PC-3 (cell line): ENCODE measurements around the gene PCDHGA4. TPM values are rescaled to one million over a fixed set of nuclear protein-coding genes. Genes with fewer than 3 reads are reported as not detected.
"Not testable (repeated sequence)": the region's sequence is repeated elsewhere in the genome, so short reads cannot be mapped to it uniquely, and the experiment has no call there.

Experiments used
- ATAC-seq: fragments of 200-7000 bp; cut with Tn5 transposase; 2 replicates; pipeline ENCODE4 v1.9.1; 2020; ENCODE audit warnings: mild to moderate bottlenecking, moderate library complexity
- BruUV-seq: library from RNA; stranded (reverse); fragments of 400-500 nt; replicated peaks from 2 replicates; lab custom pipeline; 2021; lab: Mats Ljungman, UMichigan
- CTCF ChIA-PET: fragments of 300-600 bp; sonication (Branson Sonifier 250); formaldehyde crosslinking; loops from one replicate; lab custom pipeline; 2022; ENCODE audit warnings: antibody characterized with exemption; lab: Charles Lee
- POLR2A ChIA-PET: fragments of 300-600 bp; sonication (Branson Sonifier 250); formaldehyde crosslinking; loops from one replicate; lab custom pipeline; 2022; ENCODE audit warnings: antibody characterized with exemption; ENCODE audit not compliant: unreplicated experiment; lab: Charles Lee
- DNase-seq: peaks from one replicate; pipeline ENCODE4 v3.0.0-alpha.2; 2015
- H2AFZ ChIP-seq: fragments of 300-600 bp; sonication (generic); 2 replicates; pipeline ENCODE4 v1.6.0; 2016; ENCODE audit warnings: antibody characterized with exemption, low read length
- H3F3A ChIP-seq: fragments of 300-600 bp; sonication (generic); one replicate; pipeline ENCODE4 v1.6.0; 2017; ENCODE audit warnings: antibody characterized with exemption, low read length, control low read depth, mild to moderate bottlenecking; ENCODE audit not compliant: unreplicated experiment
- H3K27ac ChIP-seq: fragments of 300-600 bp; sonication (generic); 2 replicates; pipeline ENCODE4 v1.5.1; 2016; ENCODE audit warnings: mild to moderate bottlenecking, low read length
- H3K27me3 ChIP-seq: fragments of 300-600 bp; sonication (generic); 2 replicates; pipeline ENCODE4 v1.6.1; 2016; ENCODE audit warnings: low read length, mixed read lengths
- H3K36me3 ChIP-seq: fragments of 300-600 bp; sonication (generic); 2 replicates; pipeline ENCODE4 v1.6.1; 2016; ENCODE audit warnings: low read depth, mixed run types, low read length, mixed read lengths
- H3K4me1 ChIP-seq: fragments of 300-600 bp; sonication (generic); 2 replicates; pipeline ENCODE4 v1.5.1; 2016; ENCODE audit warnings: low read length; ENCODE audit not compliant: insufficient read depth
- H3K4me2 ChIP-seq: fragments of 300-600 bp; sonication (generic); 2 replicates; pipeline ENCODE4 v1.6.0; 2016; ENCODE audit warnings: low read length
- H3K4me3 ChIP-seq: fragments of 300-600 bp; sonication (generic); 2 replicates; pipeline ENCODE4 v1.5.1; 2016; ENCODE audit warnings: mild to moderate bottlenecking, low read length, mixed read lengths
- H3K79me2 ChIP-seq: fragments of 300-600 bp; sonication (generic); 2 replicates; pipeline ENCODE4 v1.6.1; 2017; ENCODE audit warnings: low read length, mixed read lengths
- H3K9ac ChIP-seq: fragments of 300-600 bp; sonication (generic); 2 replicates; pipeline ENCODE4 v1.6.0; 2016; ENCODE audit warnings: mild to moderate bottlenecking, low read length
- H3K9me2 ChIP-seq: fragments of 300-600 bp; sonication (generic); replicated peaks from 2 replicates; pipeline ENCODE4 v1.6.1; 2016; ENCODE audit warnings: mixed run types, low read length, mixed read lengths
- H3K9me3 ChIP-seq: fragments of 300-600 bp; sonication (generic); 2 replicates; pipeline ENCODE4 v1.6.1; 2016; ENCODE audit warnings: low read length, mixed read lengths
- H4K20me1 ChIP-seq: fragments of 300-600 bp; sonication (generic); 2 replicates; pipeline ENCODE4 v1.6.1; 2016; ENCODE audit warnings: low read length, mixed read lengths
- CTCF ChIP-seq: fragments of 300-600 bp; sonication (generic); conservative IDR thresholded peaks from 2 replicates; pipeline ENCODE4 v1.5.1; 2017; ENCODE audit warnings: antibody characterized with exemption, low read depth, mild to moderate bottlenecking, low read length
- EZH2 ChIP-seq: fragments of 300-600 bp; sonication (generic); IDR thresholded peaks from one replicate; pipeline ENCODE4 v1.6.1; 2017; ENCODE audit warnings: antibody characterized with exemption, mild to moderate bottlenecking, low read length; ENCODE audit not compliant: unreplicated experiment
- EZH2phosphoT487 ChIP-seq: fragments of 300-600 bp; sonication (generic); IDR thresholded peaks from 2 replicates; pipeline ENCODE4 v1.6.1; 2018; ENCODE audit warnings: mild to moderate bottlenecking, antibody characterized with exemption, low read length, borderline replicate concordance
- intact Hi-C: fragments of 100-400 bp; cut with micrococcal nuclease; formaldehyde crosslinking; loops from 2 replicates; pipeline ENCODE4 v1.9.0; 2023
- total RNA-seq: library from RNA; depleted of rRNA; stranded (reverse); fragments of >200 nt; gene quantifications from 2 replicates; pipeline ENCODE4 v1.2.3, GENCODE V29; 2014

Gene PCDHGA4
- total RNA-seq, 1 experiment from 2014 or later = 0.04 TPM

GRCh38 chr5:141383345-141383744 is 28.5 kb downstream of the PCDHGA4 start:
- H3K9me2 ChIP-seq = no peaks in the 10 kb centered on the region
- intact Hi-C loops = no loop called here
- ChIA-PET CTCF (no interaction called here), POLR2A (no interaction called here)
- no peak overlapping the region for H3K4me3 ChIP-seq
- H3K27me3 ChIP-seq = no peaks in the 10 kb centered on the region
- no TSS peak for BruUV-seq
- no peaks in the 10 kb centered on the region for H3K36me3 ChIP-seq
- no peak for DNase-seq
- H3K9ac ChIP-seq = no peak overlapping the region
- no peak for TF ChIP-seq EZH2phosphoT487
- TF ChIP-seq CTCF = no peak
- TF ChIP-seq EZH2 = no peak
- H3K27ac ChIP-seq = no peak overlapping the region
- H3K9me3 ChIP-seq = 0 out of 2 replicates have a peak, but pooled peaks cover 4% of the 10 kb centered on the region
- no peak overlapping the region for H2AFZ ChIP-seq
- no peaks in the 10 kb centered on the region for H4K20me1 ChIP-seq
- H3K4me1 ChIP-seq = no peaks in the 10 kb centered on the region
- no peak overlapping the region for H3K4me2 ChIP-seq
- H3K79me2 ChIP-seq = no peaks in the 10 kb centered on the region
- ATAC-seq = no peak
- no peaks in the 10 kb centered on the region for H3F3A ChIP-seq

- Histone ChIP-seq H3K4me1 (no peaks in the 10 kb centered on the region), H2AFZ (no peak overlapping the region), H3K9ac (no peak overlapping the region), H3K36me3 (no peaks in the 10 kb centered on the region), H3K27ac (no peak overlapping the region), H4K20me1 (no peaks in the 10 kb centered on the region), H3K27me3 (no peaks in the 10 kb centered on the region), H3K79me2 (no peaks in the 10 kb centered on the region), H3K9me2 (no peaks in the 10 kb centered on the region), H3F3A (no peaks in the 10 kb centered on the region), H3K9me3 (0 out of 2 replicates have a peak, but pooled peaks cover 6% of the 10 kb centered on the region), H3K4me2 (no peak overlapping the region), H3K4me3 (no peak overlapping the region)
- ChIA-PET POLR2A (no interaction called here), CTCF (no interaction called here)
- no peak for ATAC-seq
- intact Hi-C loops = no loop called here
- TF ChIP-seq EZH2 (no peak), EZH2phosphoT487 (no peak), CTCF (no peak)
- DNase-seq = no peak
- no TSS peak for BruUV-seq
Measured at GRCh38 chr5:141384471-141385267, 29.8 kb downstream of the PCDHGA4 start.

GRCh38 chr5:141387557-141388311 is 32.9 kb downstream of the PCDHGA4 start, which contains the start of gene PCDHGB4:
PCDHGB4 (plus strand) TSS chr5:141387698; CDS start chr5:141387885, 187 bp downstream.
- H3K4me3 ChIP-seq, H3K9ac ChIP-seq, H3K27me3 ChIP-seq, intact Hi-C loops, H2AFZ ChIP-seq, H3K36me3 ChIP-seq, H3F3A ChIP-seq, H3K27ac ChIP-seq, POLR2A ChIA-PET, H3K79me2 ChIP-seq, H4K20me1 ChIP-seq, H3K9me3 ChIP-seq, H3K4me2 ChIP-seq, BruUV-seq, H3K4me1 ChIP-seq, CTCF ChIA-PET, H3K9me2 ChIP-seq: not testable (repeated sequence)
- ATAC-seq (peak; percentile 35), DNase-seq (peak; percentile 23)
- TF ChIP-seq CTCF = peak; percentile 31
